Renal cortical epithelial cell (primary cell): ENCODE data around the gene KRT36. TPM values are rescaled to one million over a fixed set of nuclear protein-coding genes. Genes with fewer than 3 reads are reported as not detected.

Source experiments
- DNase-seq: peaks from one replicate; pipeline ENCODE4 v3.0.0-alpha.2; 2011; ENCODE audit warnings: low read depth
- total RNA-seq: library from RNA; depleted of rRNA; stranded (reverse); fragments of >200 nt; gene quantifications from 2 replicates; pipeline ENCODE4 v1.2.3, GENCODE V29; 2014

Gene KRT36
- total RNA-seq, 1 donor from 2014 or later: not detected

DNA sequence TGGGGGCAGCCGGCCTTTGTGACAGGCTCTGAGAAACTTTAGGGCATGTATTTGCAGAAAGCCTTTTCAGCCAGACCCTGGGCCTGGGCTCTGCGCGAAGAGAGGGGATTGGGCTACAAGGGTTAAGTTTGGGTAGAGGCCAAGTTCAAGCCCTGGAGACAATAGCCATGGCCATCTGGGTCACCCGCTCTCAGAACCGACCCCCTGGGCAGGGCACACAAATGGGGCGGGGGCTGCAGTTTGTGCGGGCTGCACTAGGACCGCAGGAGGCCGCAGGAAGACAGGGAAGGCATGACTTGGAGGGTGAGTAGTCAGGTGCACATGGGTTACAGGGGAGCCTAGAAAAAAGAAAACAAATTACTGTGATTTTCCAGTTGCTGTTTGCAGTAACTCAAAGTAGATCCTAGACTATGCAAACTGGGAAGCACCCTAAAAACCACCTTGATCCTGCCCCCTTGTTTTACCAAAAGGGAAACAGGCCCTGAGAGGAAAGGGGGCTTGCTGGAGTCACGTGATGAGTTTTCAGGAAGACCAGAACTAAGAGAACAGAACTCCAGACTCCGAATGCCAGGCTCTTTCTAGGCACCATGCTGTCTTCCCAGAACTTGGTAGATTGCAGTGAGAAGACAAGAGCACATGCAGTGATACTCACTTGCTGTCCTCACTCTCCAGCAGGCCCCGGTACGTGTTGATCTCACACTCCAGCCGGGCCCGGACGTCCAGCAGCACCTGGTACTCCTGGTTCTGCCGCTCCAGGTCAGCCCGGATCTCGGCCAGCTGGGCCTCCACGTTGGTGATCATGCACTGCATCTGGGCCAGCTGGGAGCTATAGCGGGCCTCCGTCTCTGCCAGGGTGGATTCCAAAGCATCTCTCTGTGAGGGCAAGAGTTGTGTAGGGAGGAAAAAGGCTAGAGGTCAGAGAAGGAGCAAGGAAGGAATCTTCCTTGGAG is 12.6 kb downstream of the KRT36 start:
- DNase-seq: no peak

DNA sequence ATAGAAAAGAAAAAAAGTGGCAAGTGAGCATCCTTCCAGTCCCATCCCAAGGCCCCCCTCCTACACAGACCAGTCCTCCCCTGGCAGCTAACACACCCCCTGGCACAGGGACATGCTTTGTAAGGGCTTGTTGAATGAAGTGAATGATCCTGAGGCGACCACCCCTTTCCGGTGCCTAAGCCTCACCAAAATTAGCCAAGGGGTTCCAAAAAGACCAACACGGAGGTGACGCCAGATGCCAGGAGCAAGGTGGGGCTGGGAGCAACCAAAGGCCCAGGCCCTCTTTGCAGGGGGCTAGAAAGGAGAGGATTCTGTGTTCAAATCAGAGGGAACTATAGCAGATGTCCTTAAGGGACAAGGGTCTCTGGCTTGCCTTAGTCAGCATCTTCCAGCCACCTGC is 14.3 kb downstream of the KRT36 start:
- DNase-seq: no peak

DNA sequence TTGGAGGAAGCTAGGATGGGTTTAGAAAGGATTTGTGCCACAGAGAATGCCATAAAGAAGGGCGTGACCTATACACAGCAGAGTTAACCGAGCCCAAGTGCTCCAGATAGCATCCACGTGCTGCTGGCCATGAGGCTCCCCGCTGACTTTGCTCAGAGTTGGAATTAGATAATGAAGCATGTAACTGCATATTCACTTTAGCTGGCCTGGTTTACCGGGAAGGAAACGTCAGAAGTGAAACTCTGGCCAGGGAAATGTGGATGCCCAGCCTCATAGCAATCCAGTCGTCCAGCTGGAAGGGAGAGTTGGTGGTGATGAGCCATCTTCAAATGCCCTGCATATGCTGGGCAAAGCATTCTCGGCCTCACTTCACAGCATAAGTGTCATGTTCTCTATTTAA is 14.8 kb downstream of the KRT36 start:
- no peak for DNase-seq

DNA sequence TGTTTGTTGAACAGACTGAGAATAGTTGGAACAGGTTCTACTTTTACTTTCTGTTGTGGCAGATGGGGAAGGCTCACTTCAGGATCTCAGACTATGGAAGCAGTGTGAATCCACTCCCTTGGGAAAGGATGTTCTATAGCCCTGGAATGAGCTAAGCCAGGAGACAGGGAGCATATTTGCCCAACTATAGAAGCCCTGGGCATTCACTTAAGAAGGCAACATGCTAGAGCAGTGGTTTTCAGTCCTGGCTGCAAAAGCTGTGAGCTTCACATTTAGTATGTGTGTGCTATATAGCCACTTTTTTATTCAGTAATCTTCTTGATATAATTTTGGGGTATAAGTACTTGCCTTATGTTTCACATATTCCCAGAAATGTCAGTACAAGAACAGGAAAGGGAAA is 21.4 kb downstream of the KRT36 start:
- no peak for DNase-seq

DNA sequence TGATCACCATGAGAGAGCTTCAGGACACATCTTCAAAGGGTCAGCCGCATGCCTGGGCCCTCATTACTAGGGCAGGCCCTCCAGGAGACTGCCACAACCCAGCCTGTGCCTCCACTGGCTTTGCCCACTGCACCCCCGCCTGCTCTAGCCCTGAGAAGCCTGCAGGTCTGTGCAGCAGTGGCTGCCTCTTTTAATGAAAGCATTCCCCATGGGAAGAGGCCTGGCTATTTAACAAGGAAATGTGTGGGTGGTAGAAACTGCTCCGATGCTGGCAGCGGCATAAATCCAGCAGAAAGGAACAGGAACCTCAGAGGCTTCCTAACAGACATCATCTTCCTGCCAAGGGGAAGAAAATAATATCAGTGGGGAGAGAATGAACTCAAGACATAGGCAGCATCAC is 22.1 kb downstream of the KRT36 start:
- DNase-seq: peak; percentile 25

DNA sequence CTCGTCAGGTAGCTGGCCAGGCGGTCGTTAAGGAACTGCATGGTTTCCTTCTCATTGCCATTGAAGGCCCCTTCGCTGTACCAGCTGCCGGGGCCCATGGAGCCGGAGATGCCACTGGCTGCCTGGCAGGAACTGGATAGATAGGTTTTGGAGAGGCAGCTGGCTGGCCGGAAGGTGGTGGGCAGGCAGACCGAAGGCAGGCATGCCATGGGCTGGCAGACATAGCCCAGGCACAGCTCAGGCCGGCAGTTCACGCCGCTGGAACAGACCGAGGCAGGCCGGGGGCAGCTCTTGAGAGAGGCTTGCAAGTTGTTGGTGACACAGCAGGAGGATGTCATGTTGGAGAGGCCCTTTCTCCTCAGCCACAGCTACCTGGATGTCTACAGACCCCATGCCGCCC is 22.7 kb downstream of the KRT36 start, which contains the start of gene KRT32:
Gene KRT32, minus strand, starts transcription at position 399 of the 400 bp plus-strand sequence. Its CDS starts 61 bp downstream, at position 338.
- no peak for DNase-seq

DNA sequence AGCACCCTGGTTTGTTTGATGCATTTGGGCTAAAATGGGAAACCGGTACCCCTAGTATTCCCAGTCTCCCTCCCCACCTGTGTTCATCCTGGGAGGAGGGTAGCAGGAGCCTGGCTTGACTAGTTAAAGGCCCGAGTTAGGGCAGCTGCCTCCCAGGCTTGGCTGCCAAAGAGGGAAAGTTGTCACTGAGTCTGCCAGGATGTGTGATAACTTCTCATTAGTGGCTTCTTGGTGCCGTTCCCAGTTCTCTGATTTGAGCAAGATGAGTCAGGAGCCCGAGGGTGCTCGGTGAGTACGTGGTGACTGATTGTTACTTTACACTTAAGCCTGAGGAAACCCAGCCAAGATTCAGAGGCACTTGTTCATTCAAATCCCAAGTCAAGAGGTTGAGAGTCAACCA is 25.0 kb downstream of the KRT36 start:
- peak; percentile 97 for DNase-seq

DNA sequence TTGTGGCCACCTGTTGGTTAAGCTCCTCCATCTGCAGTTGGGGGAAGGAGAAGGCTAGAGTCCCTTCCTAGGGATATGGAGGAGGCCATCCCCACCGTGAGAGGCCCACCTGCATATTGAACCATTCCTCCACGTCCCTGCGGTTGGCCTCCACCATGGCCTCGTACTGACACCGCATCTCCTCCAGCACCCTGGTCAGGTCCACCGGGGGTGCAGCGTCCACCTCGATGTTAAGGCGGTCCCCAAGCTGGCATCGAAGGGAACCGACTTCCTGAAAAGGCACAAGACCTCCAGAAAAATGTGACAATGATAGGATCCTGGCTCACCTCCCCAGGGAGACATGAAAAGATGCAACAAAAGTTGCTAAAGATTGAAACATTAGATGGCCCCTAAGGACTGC is 25.5 kb downstream of the KRT36 start:
- DNase-seq: no peak

DNA sequence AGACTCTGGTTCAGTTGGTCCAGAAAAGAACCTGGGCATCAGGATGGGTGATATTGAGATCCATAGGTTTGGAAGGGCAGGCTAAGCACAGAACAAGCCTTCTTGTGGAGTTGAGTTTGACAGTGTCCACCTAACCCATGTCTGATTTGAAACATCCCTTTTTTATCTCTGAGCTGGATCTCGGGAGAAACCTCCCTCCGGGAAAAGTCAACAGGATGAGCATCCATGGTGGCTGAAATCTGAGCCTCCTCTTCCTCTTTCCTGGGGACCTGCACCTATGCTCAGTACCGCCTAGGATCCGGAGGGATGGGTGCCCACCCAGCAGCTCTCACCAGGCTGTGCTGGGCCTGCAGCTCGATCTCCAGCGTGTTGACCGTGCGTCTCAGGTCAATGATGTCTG is 26.0 kb downstream of the KRT36 start:
- DNase-seq: no peak

DNA sequence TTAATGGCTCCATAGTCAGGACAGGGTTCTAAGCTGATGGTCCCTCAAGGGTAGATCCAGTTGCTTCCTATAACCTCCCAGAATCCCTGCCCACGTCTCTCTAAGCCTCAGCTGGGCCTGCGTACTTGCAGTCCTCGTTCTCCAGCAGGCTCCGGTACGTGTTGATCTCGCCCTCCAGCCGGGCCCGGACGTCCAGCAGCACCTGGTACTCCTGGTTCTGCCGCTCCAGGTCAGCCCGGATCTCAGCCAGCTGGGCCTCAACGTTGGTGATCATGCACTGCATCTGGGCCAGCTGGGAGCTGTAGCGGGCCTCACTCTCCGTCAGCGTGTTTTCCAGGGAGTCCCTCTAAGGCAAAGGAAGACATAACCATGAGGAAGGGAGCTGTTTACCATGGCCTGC is 27.0 kb downstream of the KRT36 start:
- no peak for DNase-seq

DNA sequence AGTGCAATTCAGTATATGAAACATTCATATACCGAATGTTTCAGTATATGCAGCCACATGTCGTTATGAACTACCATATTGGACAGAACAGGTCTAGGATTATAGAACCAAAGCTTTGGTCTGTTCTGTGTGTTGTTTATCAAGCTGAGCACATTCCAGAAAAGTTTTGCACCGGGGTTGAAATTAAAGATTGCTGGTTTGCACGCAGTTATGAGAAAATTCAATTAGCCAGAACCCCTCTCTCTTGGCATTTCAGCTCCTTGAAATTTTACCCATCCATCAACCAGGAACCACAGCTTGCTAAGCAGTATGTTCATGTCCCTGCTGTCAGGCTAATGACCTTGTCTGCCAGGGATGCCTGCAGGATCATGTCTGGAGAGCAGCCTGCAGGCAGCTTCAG is 32.0 kb downstream of the KRT36 start:
- DNase-seq: no peak

DNA sequence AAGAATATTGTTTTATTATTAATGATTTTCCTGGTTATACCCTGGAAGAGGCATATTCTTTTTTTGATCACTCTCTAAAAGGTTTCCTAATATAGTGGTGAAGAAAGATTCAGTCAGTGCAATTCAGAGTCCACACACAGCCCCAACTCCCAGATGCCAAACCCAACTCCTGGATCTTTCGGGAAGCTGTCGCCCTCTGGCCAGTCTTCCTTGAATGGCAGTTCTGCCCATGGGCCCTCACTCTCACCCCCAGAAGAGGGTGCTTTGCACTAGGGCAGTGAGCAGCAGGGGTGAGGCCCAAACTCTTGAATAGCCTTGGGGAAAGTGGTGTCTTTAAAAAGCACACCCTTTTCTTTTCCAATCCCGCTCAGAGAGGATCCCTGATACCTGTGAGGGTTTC is 33.5 kb downstream of the KRT36 start:
- no peak for DNase-seq

DNA sequence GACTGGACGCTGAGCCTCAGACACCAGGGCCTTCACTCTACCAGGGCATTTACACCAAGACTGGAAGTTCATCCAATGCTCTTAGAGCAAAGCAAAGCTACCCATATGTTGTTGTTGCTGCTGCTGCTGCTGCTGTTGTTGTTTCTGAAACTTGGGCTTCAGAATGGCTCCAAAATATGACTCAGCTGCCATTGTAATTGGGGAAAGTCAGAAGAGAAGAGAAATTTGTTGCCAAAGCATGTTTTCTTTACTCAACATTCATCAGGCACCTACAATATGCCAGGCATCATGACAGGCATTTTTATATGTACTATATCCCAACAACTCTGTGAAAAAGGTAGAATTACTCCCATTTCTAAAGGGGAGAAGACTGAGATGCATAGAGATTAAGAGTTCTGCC is 34.5 kb downstream of the KRT36 start:
- peak; percentile 54 for DNase-seq

DNA sequence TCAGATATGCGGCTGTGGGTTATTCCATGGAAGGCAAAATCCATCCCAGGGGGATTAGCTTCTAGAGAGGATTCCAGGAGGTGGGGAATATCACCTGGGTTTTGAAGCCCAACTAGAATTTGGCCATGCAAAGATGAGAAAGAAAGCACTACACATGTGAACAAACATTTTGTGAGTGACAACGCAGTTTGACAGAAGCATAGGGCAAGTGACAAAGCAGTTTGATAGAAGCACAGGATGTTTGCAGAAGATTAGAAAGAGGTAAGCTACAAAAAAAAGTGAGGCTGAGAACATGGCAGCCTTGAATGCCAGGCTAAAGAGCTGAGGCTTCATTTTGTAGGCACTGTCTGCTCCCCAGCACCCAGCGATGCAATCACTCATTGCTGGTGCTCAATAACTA is 36.6 kb downstream of the KRT36 start:
- no peak for DNase-seq

DNA sequence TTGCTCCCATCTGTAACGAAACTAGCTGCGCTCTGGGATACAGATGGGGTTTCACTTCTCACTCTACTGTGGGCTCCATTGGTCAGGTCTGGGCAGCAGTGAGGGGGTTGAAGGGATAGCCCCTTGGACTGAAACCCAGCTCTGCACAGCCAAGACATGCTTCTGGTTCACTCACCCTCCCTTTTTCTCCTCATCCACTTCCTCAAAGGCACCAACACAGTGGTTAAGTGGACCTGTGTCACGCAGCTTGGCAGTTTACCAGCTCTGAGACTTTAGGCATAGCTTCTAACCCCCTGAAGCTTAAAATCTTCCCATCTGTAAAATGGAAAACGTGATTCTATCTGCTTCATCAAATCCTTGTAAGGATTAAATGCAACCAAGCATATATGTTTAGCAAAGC is 37.4 kb downstream of the KRT36 start:
- no peak for DNase-seq

DNA sequence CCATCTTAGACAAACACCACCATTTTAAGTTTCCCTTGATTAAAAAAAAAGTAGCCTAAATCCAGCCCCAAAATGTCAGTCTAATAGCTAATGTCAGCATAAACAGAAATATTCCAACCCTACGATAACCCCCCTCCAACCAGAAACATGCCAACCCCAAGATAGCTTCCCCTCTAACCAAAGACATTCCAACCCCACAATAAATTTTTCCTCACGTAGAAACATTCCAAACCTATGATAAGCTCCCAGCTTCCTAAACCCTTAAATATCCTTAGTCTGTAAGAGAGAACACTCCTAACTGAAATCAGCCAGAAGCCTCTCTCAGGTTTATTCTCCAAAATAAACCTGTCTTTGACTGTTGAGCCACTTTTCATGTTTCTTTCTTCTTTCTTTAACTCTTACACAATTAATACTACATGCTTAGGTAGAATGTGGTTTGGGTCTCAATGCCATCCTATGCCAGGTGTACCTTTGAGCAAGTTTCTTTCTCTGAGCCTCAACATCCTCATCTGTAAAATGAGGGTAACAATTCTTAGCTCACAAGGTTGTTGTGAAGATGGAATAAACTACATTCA is 38.5 kb downstream of the KRT36 start:
- no peak for DNase-seq

DNA sequence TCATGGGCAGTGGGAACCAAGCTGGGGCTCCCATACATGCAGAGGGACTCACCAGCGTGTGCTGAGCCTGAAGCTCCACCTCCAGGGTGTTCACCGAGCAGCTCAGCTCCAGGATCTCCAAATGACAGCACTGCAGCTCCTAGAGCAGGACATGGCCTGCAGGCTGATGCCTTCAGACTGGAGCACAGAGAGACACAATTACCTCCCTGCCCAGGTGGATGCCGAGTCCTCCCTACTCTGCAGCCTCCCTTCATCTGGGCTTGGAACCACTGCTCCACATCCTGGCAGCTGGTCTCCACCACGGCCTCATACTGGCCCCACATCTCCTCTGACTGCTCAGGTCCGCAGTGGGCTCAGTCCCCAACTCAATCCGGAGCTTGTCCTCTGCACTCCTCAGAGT is 40.7 kb downstream of the KRT36 start:
- DNase-seq: no peak

DNA sequence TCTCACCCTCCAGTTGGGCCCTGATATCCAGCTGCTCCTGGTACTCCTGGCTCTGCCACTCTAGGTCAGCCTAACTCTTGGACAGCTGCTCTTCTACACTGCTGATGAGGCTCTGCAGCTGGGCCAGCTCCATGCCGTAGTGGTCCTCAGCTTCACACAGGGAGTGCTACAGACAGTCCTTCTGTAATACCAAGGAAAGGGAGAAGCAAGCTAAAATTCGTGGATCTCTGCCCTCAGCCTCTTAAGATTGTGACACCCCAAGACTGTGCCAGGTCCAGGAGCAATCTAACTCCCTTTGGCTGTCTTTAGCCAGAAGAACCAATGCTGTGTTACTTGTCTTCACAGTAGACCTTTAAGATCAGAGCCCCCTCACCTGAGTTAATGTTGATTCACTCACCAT is 41.2 kb downstream of the KRT36 start:
- no peak for DNase-seq

DNA sequence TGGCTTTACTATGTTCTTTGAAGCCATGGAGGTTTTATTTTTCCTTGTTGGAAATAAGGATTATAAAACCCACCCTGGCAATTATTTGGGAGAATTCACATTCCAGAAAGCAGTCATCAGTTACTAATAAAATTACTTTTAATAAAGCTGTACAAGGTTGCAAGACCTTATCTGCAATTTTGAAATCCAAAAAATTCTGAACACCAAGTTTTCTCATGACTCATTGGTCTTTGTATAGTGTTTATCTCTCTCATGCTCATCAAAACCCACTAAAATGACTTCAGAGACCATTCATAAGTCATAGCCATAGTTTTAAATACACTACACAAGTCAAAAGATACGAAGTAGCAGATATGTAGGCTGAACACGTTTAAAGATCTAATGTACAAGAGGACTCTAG is 42.9 kb downstream of the KRT36 start:
- DNase-seq: no peak

DNA sequence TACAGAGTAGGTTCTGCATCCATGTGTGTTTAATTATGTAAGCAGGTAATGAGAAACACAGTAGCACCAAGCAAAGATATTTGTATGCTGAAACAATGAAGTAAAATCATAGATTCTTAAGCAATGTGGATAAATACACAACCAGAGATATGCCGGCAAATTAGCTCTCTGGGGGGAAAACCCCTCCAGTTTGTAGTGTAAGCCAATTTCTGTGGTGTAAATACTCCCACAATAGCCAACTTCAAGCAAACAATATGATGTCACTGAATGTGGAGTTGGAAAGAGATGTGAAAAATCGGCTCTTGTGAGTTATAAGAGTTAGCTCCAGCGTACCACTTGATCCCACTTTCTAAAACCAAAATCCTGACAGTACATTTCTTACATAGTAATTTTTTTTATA is 45.1 kb downstream of the KRT36 start:
- no peak for DNase-seq

DNA sequence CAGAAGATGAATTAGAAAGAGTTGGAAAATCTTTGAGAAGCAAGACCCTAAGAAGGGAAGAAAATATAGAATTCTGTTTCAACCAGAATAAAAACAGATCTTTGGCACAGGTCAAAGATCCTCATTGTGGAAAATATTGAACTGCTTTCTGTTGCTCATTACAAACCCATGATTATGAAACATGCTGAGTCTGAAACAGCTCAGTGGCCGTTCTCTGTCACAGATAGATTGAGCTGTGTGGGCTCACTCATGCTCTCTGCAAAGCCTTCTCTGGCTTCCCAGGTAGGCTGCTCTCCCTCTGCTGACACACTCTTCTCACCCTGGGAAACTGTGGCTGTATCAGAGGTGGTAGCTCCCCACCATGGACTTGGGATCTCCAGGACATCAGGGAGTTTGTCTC is 45.5 kb downstream of the KRT36 start:
- no peak for DNase-seq

DNA sequence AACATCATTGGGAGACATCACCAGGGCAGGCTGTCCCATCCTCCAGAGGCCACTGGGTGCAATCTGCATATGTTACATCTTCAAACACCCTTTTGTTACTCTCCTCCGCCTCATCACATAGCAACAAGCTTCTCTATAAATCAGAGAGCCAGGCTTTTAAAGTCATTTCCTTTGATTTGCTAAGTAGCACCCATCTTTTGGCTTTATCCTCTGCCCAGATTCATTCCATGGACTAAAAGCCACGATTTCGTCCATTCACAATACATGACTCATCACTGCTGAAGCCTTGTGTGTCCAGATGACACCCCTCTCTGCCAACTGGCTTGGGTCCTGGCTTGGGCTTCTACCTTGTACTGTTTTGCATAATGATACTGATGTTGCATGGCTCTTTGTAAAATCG is 47.0 kb downstream of the KRT36 start:
- peak; percentile 42 for DNase-seq

DNA sequence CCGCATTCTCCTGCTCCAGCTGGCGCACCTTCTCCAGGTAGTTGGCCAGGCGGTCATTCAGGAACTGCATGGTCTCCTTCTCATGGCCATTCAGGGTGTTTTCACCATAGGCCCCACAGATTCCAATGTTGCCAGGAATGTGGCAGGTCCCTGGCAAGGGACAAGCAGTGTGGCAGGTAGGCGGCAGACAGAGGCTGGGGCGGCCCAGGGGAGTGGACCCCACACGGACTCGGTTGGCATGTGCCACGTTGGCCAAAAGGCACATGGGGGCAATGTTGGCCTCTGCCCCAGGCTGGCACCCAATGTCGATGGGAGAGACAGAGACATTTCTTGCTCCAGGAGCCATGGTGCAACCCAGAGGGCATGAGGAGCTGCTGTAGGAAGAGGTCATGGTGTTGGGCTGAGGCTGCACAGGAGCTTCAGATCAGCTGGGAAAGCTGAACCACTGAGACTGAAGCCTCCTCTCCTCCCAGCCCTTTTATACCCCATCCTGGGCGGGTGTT is 49.1 kb downstream of the KRT36 start, which contains the start of gene KRT38:
Gene KRT38, minus strand, starts transcription at position 453 of the 503 bp plus-strand sequence. Its CDS starts 62 bp downstream, at position 391.
- DNase-seq: no peak
